Measurements from ENCODE around the gene BUD31. TPM values are rescaled to one million over a fixed set of nuclear protein-coding genes. Genes with fewer than 3 reads are reported as not detected.
A peak's percentile ranks its signal among the peaks of the same experiment; 100 is the strongest.

The BUD31 gene
- 88.3 to 120 TPM (median 108 TPM) in 3 replicates for total RNA-seq
- long read RNA-seq, transcript BUD31-202 (6 exons, 1,139 nt): major isoform, 68 of 113 reads
- long read RNA-seq, transcript BUD31-201 (6 exons, 1,035 nt): minor isoform, 27 of 113 reads
- long read RNA-seq, partial matches to known transcripts: 8 of 113 reads
- long read RNA-seq, other reads (novel, unspliced or antisense): 10 of 113 reads

DNA sequence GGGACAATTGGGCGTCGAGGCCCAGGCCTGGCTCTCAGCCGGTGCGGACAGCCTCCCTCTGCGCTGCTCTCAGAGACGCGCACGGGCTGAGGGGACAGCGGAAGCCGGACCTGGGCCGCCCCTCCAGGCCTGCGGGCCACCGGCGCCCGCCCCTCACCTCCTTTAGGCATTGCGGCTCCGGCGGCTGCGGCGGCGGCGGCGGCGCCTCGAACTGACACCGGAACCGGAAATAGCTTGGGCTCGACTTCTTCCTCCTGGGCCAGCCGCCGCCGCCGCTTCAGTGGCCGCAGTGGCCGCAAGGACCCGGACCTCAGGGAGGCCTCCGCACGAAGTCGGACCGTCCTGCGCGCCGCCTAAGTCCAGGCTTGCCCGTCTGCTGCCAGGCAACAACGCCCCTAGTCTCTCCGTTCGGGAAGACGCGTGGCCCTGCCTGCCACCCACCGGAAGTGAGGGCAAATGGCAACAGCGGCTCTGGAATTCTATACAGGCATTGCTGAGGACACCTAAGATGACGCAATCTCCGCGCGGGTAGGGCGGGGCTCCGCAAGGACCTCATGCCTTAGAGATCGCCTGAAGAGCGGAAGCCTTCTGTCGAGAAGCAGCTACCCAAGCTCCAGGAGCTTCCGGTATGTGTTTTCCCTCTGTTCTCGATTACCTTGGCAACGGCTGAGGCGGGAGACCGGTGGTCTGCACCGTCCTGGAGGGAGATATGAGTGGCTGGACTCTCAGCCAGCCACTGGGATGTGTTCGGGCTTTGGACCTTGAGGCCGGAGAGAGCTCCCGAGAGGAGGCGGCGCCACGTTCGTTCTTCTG, at the start of gene BUD31, which contains the start of gene PDAP1:
Gene BUD31, plus strand, starts transcription at position 591 of the 813 bp plus-strand sequence. CDS start 2,124 bp downstream, outside the sequence.
Gene PDAP1, minus strand, starts transcription at position 219 of the 813 bp plus-strand sequence. Its CDS starts 49 bp downstream, at position 170.
- peak within 1 kb of the TSS; percentile 99 for H3K27ac Mint-ChIP-seq (ENCODE audit: unreplicated experiment)
- TF ChIP-seq, protein P1, sequence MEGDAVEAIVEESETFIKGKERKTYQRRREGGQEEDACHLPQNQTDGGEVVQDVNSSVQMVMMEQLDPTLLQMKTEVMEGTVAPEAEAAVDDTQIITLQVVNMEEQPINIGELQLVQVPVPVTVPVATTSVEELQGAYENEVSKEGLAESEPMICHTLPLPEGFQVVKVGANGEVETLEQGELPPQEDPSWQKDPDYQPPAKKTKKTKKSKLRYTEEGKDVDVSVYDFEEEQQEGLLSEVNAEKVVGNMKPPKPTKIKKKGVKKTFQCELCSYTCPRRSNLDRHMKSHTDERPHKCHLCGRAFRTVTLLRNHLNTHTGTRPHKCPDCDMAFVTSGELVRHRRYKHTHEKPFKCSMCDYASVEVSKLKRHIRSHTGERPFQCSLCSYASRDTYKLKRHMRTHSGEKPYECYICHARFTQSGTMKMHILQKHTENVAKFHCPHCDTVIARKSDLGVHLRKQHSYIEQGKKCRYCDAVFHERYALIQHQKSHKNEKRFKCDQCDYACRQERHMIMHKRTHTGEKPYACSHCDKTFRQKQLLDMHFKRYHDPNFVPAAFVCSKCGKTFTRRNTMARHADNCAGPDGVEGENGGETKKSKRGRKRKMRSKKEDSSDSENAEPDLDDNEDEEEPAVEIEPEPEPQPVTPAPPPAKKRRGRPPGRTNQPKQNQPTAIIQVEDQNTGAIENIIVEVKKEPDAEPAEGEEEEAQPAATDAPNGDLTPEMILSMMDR (IDR thresholded peaks at IDR 0.05): no peak
- peak; percentile 97 for DNase-seq (ENCODE audit: low spot score)
- H3K36me3 Mint-ChIP-seq (ENCODE audit: low read depth): peaks cover 19% of the 10 kb centered on the region
- peak within 1 kb of the TSS; percentile 99 for H3K4me3 Mint-ChIP-seq (ENCODE audit: unreplicated experiment)
- H3K4me1 Mint-ChIP-seq (ENCODE audit: low read depth): peaks cover 41% of the 10 kb centered on the region
- H3K27me3 Mint-ChIP-seq (ENCODE audit: low read depth): no peaks in the 10 kb centered on the region
- H3K9me3 Mint-ChIP-seq (ENCODE audit: low read depth): no peaks in the 10 kb centered on the region

DNA sequence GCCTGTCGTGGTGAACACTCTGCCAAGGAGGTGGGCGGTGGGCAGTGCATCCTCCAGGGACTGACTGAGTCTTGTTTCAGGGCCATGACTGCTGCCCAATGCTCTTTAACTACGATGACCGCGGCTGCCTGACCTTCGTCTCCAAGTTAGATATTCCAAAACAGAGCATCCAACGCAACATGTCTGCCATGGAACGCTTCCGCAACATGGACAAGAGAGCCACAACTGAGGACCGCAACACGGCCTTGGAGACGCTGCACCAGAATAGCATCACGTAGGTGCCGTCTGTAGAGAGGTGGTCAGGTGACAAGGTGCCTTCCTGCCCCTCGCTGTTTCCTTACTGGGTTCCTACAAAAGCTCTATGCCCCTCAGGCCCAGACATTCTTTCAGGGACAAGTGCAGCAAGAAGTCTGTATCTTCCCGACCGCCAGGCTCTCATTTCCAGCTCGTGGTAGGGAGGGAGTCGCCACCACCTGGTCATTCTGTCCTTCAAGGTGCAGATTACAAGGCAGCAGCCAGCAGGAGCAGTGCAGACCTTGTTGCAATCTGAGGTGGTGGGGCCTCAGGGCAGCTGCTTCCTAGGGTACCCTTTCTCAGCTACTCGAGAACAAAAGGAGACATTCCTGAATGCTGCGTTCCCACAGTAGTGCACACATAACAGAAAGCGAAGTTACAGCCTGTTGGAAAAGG, 49.2 kb upstream of the BUD31 start:
- TF ChIP-seq, protein P1 (IDR thresholded peaks at IDR 0.05): no peak
- peak; percentile 59 for DNase-seq (ENCODE audit: low spot score)
- Mint-ChIP-seq H3K36me3 (ENCODE audit: low read depth) (peaks cover 30% of the 10 kb centered on the region), H3K27me3 (ENCODE audit: low read depth) (no peaks in the 10 kb centered on the region), H3K4me1 (ENCODE audit: low read depth) (peaks cover 8% of the 10 kb centered on the region), H3K27ac (ENCODE audit: unreplicated experiment) (no peak overlapping the region), H3K4me3 (ENCODE audit: unreplicated experiment) (no peak overlapping the region), H3K9me3 (ENCODE audit: low read depth) (no peaks in the 10 kb centered on the region)

DNA sequence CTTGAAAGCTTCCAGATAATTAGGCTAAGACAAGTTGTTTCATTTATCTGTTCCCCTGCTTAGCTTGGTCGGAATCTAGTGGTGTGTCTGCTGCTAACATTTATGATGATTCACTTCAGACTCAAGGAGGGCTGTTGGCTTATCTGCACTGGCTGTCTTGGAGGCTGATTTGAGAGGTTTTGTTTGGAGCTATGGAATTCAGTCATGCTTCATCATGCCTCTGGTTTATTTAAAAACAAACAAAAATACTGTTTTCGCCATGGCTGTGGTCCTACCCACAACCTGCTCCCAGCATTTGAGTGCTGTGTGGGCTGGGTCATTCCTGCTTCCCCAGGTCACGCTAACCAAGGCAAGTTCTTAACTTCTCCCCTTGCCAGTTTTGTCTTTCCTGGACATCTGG, 46.0 kb upstream of the BUD31 start:
- Mint-ChIP-seq H3K36me3 (ENCODE audit: low read depth) (peaks cover 36% of the 10 kb centered on the region), H3K4me1 (ENCODE audit: low read depth) (peaks cover 8% of the 10 kb centered on the region), H3K27ac (ENCODE audit: unreplicated experiment) (peak overlapping the region; percentile 3), H3K4me3 (ENCODE audit: unreplicated experiment) (no peak overlapping the region), H3K9me3 (ENCODE audit: low read depth) (no peaks in the 10 kb centered on the region), H3K27me3 (ENCODE audit: low read depth) (no peaks in the 10 kb centered on the region)
- TF ChIP-seq, protein P1 (IDR thresholded peaks at IDR 0.05): no peak
- no peak for DNase-seq (ENCODE audit: low spot score)

DNA sequence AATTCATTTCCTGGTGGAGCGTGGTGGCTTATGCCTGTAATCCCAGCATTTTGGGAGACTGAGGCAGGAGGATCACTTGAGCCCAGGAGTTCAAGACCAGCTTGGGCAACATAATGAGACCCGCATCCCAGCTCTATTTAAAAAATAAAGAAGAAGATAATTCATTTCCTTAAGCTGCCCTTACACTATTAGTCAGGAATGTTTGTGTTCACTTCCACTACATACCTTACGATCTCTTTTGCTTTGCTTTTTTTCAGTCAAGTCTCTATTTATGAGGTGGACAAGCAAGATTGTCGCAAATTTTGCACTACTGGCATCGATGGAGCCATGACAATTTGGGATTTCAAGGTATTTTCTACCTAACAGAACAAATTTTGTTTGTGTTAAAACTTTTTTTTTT, 45.5 kb upstream of the BUD31 start:
- Mint-ChIP-seq H3K4me1 (ENCODE audit: low read depth) (peaks cover 8% of the 10 kb centered on the region), H3K27me3 (ENCODE audit: low read depth) (no peaks in the 10 kb centered on the region), H3K4me3 (ENCODE audit: unreplicated experiment) (no peak overlapping the region), H3K36me3 (ENCODE audit: low read depth) (peaks cover 32% of the 10 kb centered on the region), H3K9me3 (ENCODE audit: low read depth) (no peaks in the 10 kb centered on the region), H3K27ac (ENCODE audit: unreplicated experiment) (peak overlapping the region; percentile 3)
- TF ChIP-seq, protein P1 (IDR thresholded peaks at IDR 0.05): no peak
- no peak for DNase-seq (ENCODE audit: low spot score)
